ENCODE measurements around the gene TEX38. TPM values are rescaled to one million over a fixed set of nuclear protein-coding genes. Genes with fewer than 3 reads are reported as not detected.
A peak's percentile ranks its signal among the peaks of the same experiment; 100 is the strongest.
"Not testable (repeated sequence)": the region's sequence is repeated elsewhere in the genome, so short reads cannot be mapped to it uniquely, and the experiment has no call there.

Gene TEX38
- total RNA-seq, 1 donor from 2014 or later, result not detected

GRCh38 chr1:46714976-46715375 lies 43.3 kb downstream of the TEX38 start:
- Mint-ChIP-seq H3K36me3 (peaks cover 10% of the 10 kb centered on the region), H3K27me3 (no peaks in the 10 kb centered on the region), H3K4me3 (peak overlapping the region; percentile 76), H3K27ac (peak overlapping the region; percentile 79), H3K9me3 (no peaks in the 10 kb centered on the region), H3K4me1 (ENCODE audit: unreplicated experiment) (peaks cover 36% of the 10 kb centered on the region)
- no peak for TF ChIP-seq CTCF (conservative IDR thresholded peaks at IDR 0.05)
- no peak for DNase-seq (ENCODE audit: extremely low spot score, unreplicated experiment)

- Mint-ChIP-seq H3K9me3 (no peaks in the 10 kb centered on the region), H3K4me3 (peak overlapping the region; percentile 93), H3K36me3 (peaks cover 10% of the 10 kb centered on the region), H3K27ac (peak overlapping the region; percentile 88), H3K4me1 (ENCODE audit: unreplicated experiment) (peaks cover 36% of the 10 kb centered on the region), H3K27me3 (peaks cover 3% of the 10 kb centered on the region)
- DNase-seq (ENCODE audit: extremely low spot score, unreplicated experiment), result no peak
- TF ChIP-seq CTCF (conservative IDR thresholded peaks at IDR 0.05), result no peak
These were observed 46.0 kb downstream of the TEX38 start for GRCh38 chr1:46717654-46718053.

GRCh38 chr1:46718340-46718726 lies 46.7 kb downstream of the TEX38 start:
- H3K36me3 Mint-ChIP-seq, result peaks cover 10% of the 10 kb centered on the region

GRCh38 chr1:46718727-46719622 lies 47.3 kb downstream of the TEX38 start, which contains the start of gene EFCAB14:
Gene EFCAB14 (minus strand): TSS chr1:46719114. CDS start chr1:46718087, 1,027 bp downstream.
- H3K36me3 Mint-ChIP-seq, result peaks cover 10% of the 10 kb centered on the region
- DNase-seq (ENCODE audit: extremely low spot score, unreplicated experiment), result peak; percentile 99
- peaks cover 36% of the 10 kb centered on the region for H3K4me1 Mint-ChIP-seq (ENCODE audit: unreplicated experiment)
- H3K4me3 Mint-ChIP-seq, result peak within 1 kb of the TSS; percentile 93
- peak within 1 kb of the TSS; percentile 88 for H3K27ac Mint-ChIP-seq
- no peak for TF ChIP-seq CTCF (conservative IDR thresholded peaks at IDR 0.05)
- peaks cover 3% of the 10 kb centered on the region for H3K27me3 Mint-ChIP-seq
- H3K9me3 Mint-ChIP-seq, result no peaks in the 10 kb centered on the region

More at GRCh38 chr1:46718340-46718726, 46.7 kb downstream of the TEX38 start:
- Mint-ChIP-seq H3K4me1 (ENCODE audit: unreplicated experiment) (peaks cover 36% of the 10 kb centered on the region), H3K9me3 (no peaks in the 10 kb centered on the region), H3K4me3 (peak overlapping the region; percentile 93), H3K27me3 (peaks cover 3% of the 10 kb centered on the region), H3K27ac (peak overlapping the region; percentile 88)
- no peak for DNase-seq (ENCODE audit: extremely low spot score, unreplicated experiment)
- no peak for TF ChIP-seq CTCF (conservative IDR thresholded peaks at IDR 0.05)

GRCh38 chr1:46719689-46720088 lies 48.0 kb downstream of the TEX38 start:
- Mint-ChIP-seq H3K4me1 (ENCODE audit: unreplicated experiment) (peaks cover 36% of the 10 kb centered on the region), H3K27me3 (peaks cover 3% of the 10 kb centered on the region), H3K9me3 (no peaks in the 10 kb centered on the region), H3K36me3 (peaks cover 10% of the 10 kb centered on the region), H3K27ac (peak overlapping the region; percentile 74), H3K4me3 (peak overlapping the region; percentile 57)
- no peak for DNase-seq (ENCODE audit: extremely low spot score, unreplicated experiment)
- no peak for TF ChIP-seq CTCF (conservative IDR thresholded peaks at IDR 0.05)

- H3K27me3 Mint-ChIP-seq; H3K27ac Mint-ChIP-seq; H3K4me3 Mint-ChIP-seq; H3K9me3 Mint-ChIP-seq; DNase-seq (ENCODE audit: extremely low spot score, unreplicated experiment); H3K36me3 Mint-ChIP-seq: not testable (repeated sequence)
- peaks cover 31% of the 10 kb centered on the region for H3K4me1 Mint-ChIP-seq (ENCODE audit: unreplicated experiment)
These were observed 48.7 kb downstream of the TEX38 start for GRCh38 chr1:46720319-46720718.
